Activated CD8-positive, alpha-beta memory T cell treated with anti-CD3 and anti-CD28 coated beads for 36 hours (primary cell): ENCODE measurements around the gene NFYC. TPM values are rescaled to one million over a fixed set of nuclear protein-coding genes. Genes with fewer than 3 reads are reported as not detected.

Experiments used
- CTCF ChIA-PET: fragments of 350-600 bp; sonication (Branson Sonifier 250); formaldehyde crosslinking; loops from one replicate; lab custom pipeline; 2021; ENCODE audit warnings: antibody characterized with exemption; lab: Charles Lee
- POLR2A ChIA-PET: fragments of 350-600 bp; sonication (Branson Sonifier 250); formaldehyde crosslinking; loops from one replicate; lab custom pipeline; 2021; ENCODE audit warnings: antibody characterized with exemption; lab: Charles Lee
- total RNA-seq, 2 experiments: library from RNA; stranded (reverse); gene quantifications; one replicate each; pipeline ENCODE4 v1.2.3, GENCODE V29; 2021

Gene NFYC
- total RNA-seq, 2 experiments from 2014 or later: 56.5 to 67.9 TPM

GRCh38 chr1:40783001-40783905, 91.7 kb downstream of the NFYC start, which contains the start of gene KCNQ4:
TSS of gene KCNQ4 (plus strand) at chr1:40783787. CDS start at chr1:40784094, 307 bp downstream.
- POLR2A ChIA-PET: no interaction called here
- CTCF ChIA-PET: interaction anchor here (1.1 kb wide), 2 partner anchors 10 to 166 kb away, joined by 3 read pairs; no protein-coding TSS in a partner anchor

DNA sequence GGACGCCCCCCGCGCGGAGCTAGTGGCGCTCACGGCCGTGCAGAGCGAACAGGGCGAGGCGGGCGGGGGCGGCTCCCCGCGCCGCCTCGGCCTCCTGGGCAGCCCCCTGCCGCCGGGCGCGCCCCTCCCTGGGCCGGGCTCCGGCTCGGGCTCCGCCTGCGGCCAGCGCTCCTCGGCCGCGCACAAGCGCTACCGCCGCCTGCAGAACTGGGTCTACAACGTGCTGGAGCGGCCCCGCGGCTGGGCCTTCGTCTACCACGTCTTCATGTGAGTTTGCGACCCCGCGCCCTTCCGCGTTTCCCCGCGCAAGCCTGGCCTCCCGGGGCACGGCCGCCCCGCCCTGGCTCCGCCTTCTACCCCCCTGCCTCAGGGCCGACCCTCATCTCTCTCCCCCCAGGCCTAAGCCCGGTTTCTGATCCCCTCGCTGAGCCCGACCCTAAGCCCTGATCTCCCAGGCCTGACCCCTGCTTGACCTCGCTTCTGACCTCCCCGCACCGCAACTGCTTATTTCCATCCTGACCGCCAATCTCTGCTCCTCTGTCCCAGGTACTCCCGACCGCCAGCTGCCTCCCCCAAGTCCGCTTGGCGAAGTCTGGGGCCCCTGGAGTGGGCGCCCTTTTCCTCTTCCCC, 92.8 kb downstream of the NFYC start:
- ChIA-PET CTCF (no interaction called here), POLR2A (no interaction called here)

- ChIA-PET POLR2A (no interaction called here), CTCF (no interaction called here)
Observed at GRCh38 chr1:40784771-40785151, 93.3 kb downstream of the NFYC start.

GRCh38 chr1:40785446-40785845, 93.9 kb downstream of the NFYC start:
- ChIA-PET POLR2A (no interaction called here), CTCF (no interaction called here)

- ChIA-PET CTCF (interaction anchor here (0.7 kb wide), 1 partner anchor 63 kb away, joined by 3 read pairs; no protein-coding TSS in a partner anchor), POLR2A (no interaction called here)
Observed at GRCh38 chr1:40786171-40786994, 94.9 kb downstream of the NFYC start.

- ChIA-PET CTCF (interaction anchor here (0.7 kb wide), 1 partner anchor 62 kb away, joined by 3 read pairs; no protein-coding TSS in a partner anchor), POLR2A (no interaction called here)
Observed at GRCh38 chr1:40786995-40787705, 95.6 kb downstream of the NFYC start.

GRCh38 chr1:40787737-40788560, 96.4 kb downstream of the NFYC start:
- ChIA-PET POLR2A (no interaction called here), CTCF (no interaction called here)

DNA sequence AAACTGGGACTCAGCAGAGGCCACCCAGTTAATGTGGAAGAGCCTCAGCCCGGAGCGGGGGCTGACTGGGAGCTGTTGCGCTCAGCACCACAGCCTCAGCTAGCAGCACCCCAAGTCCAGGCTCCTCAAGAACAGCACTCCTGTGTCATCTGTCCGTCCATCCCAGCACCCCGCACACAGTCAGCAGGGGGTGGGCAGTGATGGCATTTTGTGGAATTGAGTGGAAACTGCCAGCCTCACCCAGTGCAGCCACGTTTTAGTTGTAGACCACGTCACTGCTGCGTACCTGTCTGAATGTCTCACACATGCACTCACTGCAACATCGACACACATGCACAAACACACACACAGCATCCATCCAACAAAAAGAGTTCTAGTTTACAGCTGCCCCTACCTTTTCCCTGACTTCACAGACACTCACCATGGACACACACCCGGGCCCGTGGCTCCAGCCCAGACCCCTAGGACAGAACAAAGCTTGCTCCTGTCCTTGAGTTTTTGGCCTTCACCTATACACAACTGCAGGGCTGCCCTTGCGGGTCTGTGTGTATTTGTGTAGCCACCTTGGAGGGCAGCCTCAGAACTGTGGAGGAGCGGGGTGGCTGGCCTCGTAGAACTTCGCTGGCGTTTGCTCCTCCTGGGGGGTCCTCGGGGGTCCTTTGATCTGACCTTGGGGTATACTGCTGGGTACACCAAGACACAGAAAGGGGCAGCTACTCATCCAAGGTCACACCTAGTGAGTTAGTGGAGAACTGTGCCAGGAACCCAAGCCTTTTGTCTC, 97.2 kb downstream of the NFYC start:
- ChIA-PET CTCF (no interaction called here), POLR2A (no interaction called here)

DNA sequence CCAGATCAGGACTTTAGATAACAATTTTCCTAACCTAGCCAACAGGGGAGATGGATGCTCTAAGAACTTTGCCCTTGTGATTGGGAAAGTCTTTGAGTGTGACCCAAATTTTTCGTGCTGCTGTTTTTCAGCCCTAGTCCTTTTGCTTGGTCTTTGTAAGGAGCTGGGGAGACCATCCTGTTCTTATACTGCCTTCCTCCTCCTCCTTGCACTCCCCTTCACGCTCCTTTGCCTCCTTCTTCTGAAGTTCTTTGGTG, 97.8 kb downstream of the NFYC start:
- ChIA-PET CTCF (no interaction called here), POLR2A (no interaction called here)

GRCh38 chr1:40789661-40790430, 98.3 kb downstream of the NFYC start:
- ChIA-PET POLR2A (no interaction called here), CTCF (no interaction called here)

DNA sequence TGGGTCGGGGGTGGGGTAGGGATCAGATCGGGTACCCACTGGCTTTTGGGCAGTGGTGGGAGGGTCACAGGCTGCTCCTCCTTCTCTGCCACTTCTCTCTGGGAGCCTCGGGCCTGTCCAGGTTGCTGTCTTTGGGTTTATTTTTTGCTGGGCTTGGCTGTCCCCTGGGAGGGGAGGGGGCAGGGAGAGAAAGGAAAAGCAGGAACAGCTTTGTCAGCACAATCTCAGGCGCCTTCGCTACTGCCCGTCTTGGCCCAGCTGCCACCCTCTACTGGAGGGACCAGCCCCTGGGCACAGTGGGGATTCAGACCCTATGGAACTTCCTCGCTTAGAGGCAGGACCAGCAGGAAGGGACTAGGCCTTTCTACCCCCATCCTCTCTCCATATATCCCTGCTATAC, 100.5 kb downstream of the NFYC start:
- CTCF ChIA-PET: interaction anchor here (0.8 kb wide), 1 partner anchor 15 kb away, joined by 3 read pairs; no protein-coding TSS in a partner anchor
- POLR2A ChIA-PET: no interaction called here

- ChIA-PET POLR2A (no interaction called here), CTCF (interaction anchor here (1.5 kb wide), 1 partner anchor 12 kb away, joined by 3 read pairs; no protein-coding TSS in a partner anchor)
Observed at GRCh38 chr1:40793617-40794016, 102.1 kb downstream of the NFYC start.

- ChIA-PET CTCF (interaction anchor here (1.5 kb wide), 1 partner anchor 12 kb away, joined by 3 read pairs; no protein-coding TSS in a partner anchor), POLR2A (no interaction called here)
Observed at GRCh38 chr1:40794048-40794447, 102.5 kb downstream of the NFYC start.

GRCh38 chr1:40794974-40795715, 103.6 kb downstream of the NFYC start:
- POLR2A ChIA-PET: no interaction called here
- CTCF ChIA-PET: interaction anchor here (0.6 to 1.5 kb wide), 3 partner anchors 10 to 411 kb away, joined by 3 to 5 read pairs (median 3); no protein-coding TSS in a partner anchor

- ChIA-PET POLR2A (no interaction called here), CTCF (interaction anchor here (1.2 kb wide), 1 partner anchor 22 kb away, joined by 6 read pairs; no protein-coding TSS in a partner anchor)
Observed at GRCh38 chr1:40795811-40796586, 104.5 kb downstream of the NFYC start.
